ENCODE data around the gene PLOD1.

DNA sequence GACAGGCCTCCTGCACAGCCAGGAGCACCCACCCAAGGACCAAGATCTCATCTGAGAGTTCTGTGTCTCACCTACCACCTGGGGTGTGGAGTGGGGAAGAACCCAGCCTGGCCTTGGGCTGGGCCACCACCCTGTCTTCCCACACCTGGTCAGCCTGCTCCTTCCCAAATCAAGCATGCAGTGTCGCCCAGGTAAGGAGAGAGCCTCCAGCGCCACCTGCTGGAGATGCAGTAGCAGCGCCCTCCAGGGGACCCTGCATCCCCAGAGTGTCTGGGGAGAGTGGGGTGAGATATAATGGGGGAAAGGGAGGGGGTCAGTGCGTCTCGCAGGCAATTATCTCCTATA lies 40.6 kb upstream of the PLOD1 start:
- TF ChIP-seq CTCF (IDR thresholded peaks at IDR 0.05; ENCODE audit: low read length) (peak; percentile 97), EZH2 (IDR thresholded peaks at IDR 0.05; ENCODE audit: borderline replicate concordance, low read length) (no peak)
